GM06990 (cell line): ENCODE measurements around the gene SUB1.
"Not testable (repeated sequence)": the region's sequence is repeated elsewhere in the genome, so short reads cannot be mapped to it uniquely, and the experiment has no call there.

Source experiments
- DNase-seq: peaks from one replicate; pipeline ENCODE4 v3.0.0-alpha.2; 2011; ENCODE audit not compliant: insufficient read length; ENCODE audit errors: extremely low read depth
- H3K27me3 ChIP-seq: replicated peaks from 2 replicates; pipeline ENCODE4 v1.6.0; 2011; ENCODE audit warnings: low read length; ENCODE audit not compliant: control insufficient read depth, insufficient read depth
- H3K36me3 ChIP-seq: 2 replicates; pipeline ENCODE4 v1.5.1; 2011; ENCODE audit warnings: low read length; ENCODE audit not compliant: control insufficient read depth, insufficient read depth
- H3K4me3 ChIP-seq: replicated peaks from 2 replicates; pipeline ENCODE4 v1.5.1; 2011; ENCODE audit warnings: low read depth, mild to moderate bottlenecking, control low read depth, low read length
- CTCF ChIP-seq: IDR thresholded peaks from 2 replicates; pipeline ENCODE4 v1.5.1; 2011; ENCODE audit warnings: low read length, control low read depth, mild to moderate bottlenecking, inconsistent platforms; ENCODE audit not compliant: insufficient read depth, poor library complexity, severe bottlenecking

The SUB1 gene

GRCh38 chr5:32551865-32552264 is 33.5 kb upstream of the SUB1 start:
- Histone ChIP-seq H3K4me3 (no peak overlapping the region), H3K36me3 (peaks cover 4% of the 10 kb centered on the region)
- DNase-seq: no peak

GRCh38 chr5:32552491-32552890 is 32.9 kb upstream of the SUB1 start:
- not testable (repeated sequence) for H3K36me3 ChIP-seq, H3K27me3 ChIP-seq, DNase-seq, H3K4me3 ChIP-seq

More at GRCh38 chr5:32551865-32552264, 33.5 kb upstream of the SUB1 start:
- H3K27me3 ChIP-seq: no peaks in the 10 kb centered on the region
- no peak for TF ChIP-seq CTCF

GRCh38 chr5:32552936-32553335 is 32.4 kb upstream of the SUB1 start:
- no peaks in the 10 kb centered on the region for H3K27me3 ChIP-seq
- H3K4me3 ChIP-seq: no peak overlapping the region
- DNase-seq: no peak
- TF ChIP-seq CTCF: no peak
- H3K36me3 ChIP-seq: peaks cover 4% of the 10 kb centered on the region

- DNase-seq, H3K27me3 ChIP-seq, H3K4me3 ChIP-seq, H3K36me3 ChIP-seq: not testable (repeated sequence)
These were observed 31.1 kb upstream of the SUB1 start for GRCh38 chr5:32554181-32554780.

GRCh38 chr5:32556543-32556942 is 28.8 kb upstream of the SUB1 start:
- H3K4me3 ChIP-seq, H3K36me3 ChIP-seq, H3K27me3 ChIP-seq, DNase-seq: not testable (repeated sequence)

- Histone ChIP-seq H3K27me3 (no peaks in the 10 kb centered on the region), H3K36me3 (peaks cover 4% of the 10 kb centered on the region), H3K4me3 (no peak overlapping the region)
- DNase-seq: no peak
- TF ChIP-seq CTCF: no peak
These were observed 25.9 kb upstream of the SUB1 start for GRCh38 chr5:32559411-32559810.

- DNase-seq: no peak
- TF ChIP-seq CTCF: no peak
- Histone ChIP-seq H3K4me3 (no peak overlapping the region), H3K27me3 (no peaks in the 10 kb centered on the region), H3K36me3 (peaks cover 4% of the 10 kb centered on the region)
These were observed 25.4 kb upstream of the SUB1 start for GRCh38 chr5:32559921-32560320.
